ENCODE results near the gene HELT. TPM values are rescaled to one million over a fixed set of nuclear protein-coding genes. Genes with fewer than 3 reads are reported as not detected.

Gene HELT, protein sequence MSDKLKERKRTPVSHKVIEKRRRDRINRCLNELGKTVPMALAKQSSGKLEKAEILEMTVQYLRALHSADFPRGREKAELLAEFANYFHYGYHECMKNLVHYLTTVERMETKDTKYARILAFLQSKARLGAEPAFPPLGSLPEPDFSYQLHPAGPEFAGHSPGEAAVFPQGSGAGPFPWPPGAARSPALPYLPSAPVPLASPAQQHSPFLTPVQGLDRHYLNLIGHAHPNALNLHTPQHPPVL
- 0.28 TPM in 1 of 3 replicates, not detected in the others for total RNA-seq (2021)
- Bru-seq, nascent RNA, result not detected
- long read RNA-seq, experiment 1, result 0 reads
- long read RNA-seq, experiment 2, result 0 reads
- long read RNA-seq, experiment 3, result 0 reads

DNA sequence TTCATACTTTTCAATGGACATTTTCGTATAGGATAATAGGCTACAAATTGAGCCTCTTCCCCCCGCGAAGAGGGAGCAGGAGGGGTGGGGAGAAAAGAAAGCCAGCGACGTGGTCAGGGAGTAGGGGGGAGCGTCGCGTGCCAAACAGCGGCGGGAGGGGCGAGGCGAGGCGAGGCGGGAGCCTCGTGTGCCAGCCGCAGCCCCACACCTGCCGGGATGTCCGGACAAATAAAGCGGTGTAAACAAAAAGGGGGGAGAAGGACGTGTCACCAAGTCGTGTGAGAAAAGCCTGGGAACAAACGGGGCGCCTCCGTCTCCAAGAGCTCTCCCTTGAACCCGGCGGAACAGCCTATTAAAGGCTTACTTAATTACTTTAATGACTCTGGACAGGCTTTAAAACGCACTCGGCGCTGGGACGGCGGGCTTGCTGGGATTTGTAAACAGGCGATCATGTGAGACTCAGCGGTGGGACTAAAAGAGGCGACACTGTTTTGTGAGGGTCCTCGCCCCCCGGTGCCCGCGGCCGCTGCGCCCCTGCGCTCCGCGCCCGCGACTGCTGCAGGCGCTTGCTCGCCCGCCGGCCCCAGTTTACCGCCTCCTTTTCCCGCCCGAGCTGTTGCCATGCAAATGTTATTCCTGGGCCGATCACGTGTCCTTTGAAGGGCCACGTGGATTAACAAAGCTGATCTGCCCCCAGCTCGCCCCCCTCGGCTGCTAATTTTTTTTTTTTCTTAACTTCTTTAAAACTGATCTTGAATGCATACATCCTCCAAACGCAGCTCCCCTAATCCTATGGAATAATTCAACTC lies at the start of gene HELT:
Gene HELT, plus strand, starts transcription at position 527 of the 809 bp plus-strand sequence. CDS start 439 bp downstream, outside the sequence.
- peak within 1 kb of the TSS; percentile 81 for H3K4me3 Mint-ChIP-seq
- DNase-seq (ENCODE audit: low spot score) (peak; percentile 56), ATAC-seq (no peak)
- H3K27me3 Mint-ChIP-seq (ENCODE audit: low read depth), result peaks cover 100% of the 10 kb centered on the region
- no peaks in the 10 kb centered on the region for H3K36me3 Mint-ChIP-seq
- H3K9me3 Mint-ChIP-seq, result no peaks in the 10 kb centered on the region
- CTCF ChIA-PET, result interaction anchor here (1.0 to 3.4 kb wide), 10 partner anchors 11 to 284 kb away, joined by 3 to 36 read pairs (median 5); partner anchors contain the start of genes CENPU and SLC25A4
- peaks cover 58% of the 10 kb centered on the region for H3K4me1 Mint-ChIP-seq
- no peak within 1 kb of the TSS for H3K27ac Mint-ChIP-seq
- POLR2A ChIA-PET, result interaction anchor here (0.7 to 1.8 kb wide), 5 partner anchors 23 to 513 kb away, joined by 3 to 8 read pairs (median 4); partner anchors contain the start of genes CENPU and SLC25A4
- peak; percentile 61; the same call in 1 of the 2 replicates for TF ChIP-seq FOXP1 (CRISPR knock-in tag; IDR thresholded peaks at IDR 0.05; ENCODE audit: borderline replicate concordance)
- no peak for TF ChIP-seq SMAD3 (CRISPR knock-in tag; IDR thresholded peaks at IDR 0.05; ENCODE audit: borderline replicate concordance)
- no peak for TF ChIP-seq ESRRA (CRISPR knock-in tag; IDR thresholded peaks at IDR 0.05; ENCODE audit: borderline replicate concordance)
- no peak for TF ChIP-seq CREM (CRISPR knock-in tag; IDR thresholded peaks at IDR 0.05)
- TF ChIP-seq ZNF317 (CRISPR knock-in tag; IDR thresholded peaks at IDR 0.05; ENCODE audit: borderline replicate concordance, low read depth), result no peak
- TF ChIP-seq, protein P1, sequence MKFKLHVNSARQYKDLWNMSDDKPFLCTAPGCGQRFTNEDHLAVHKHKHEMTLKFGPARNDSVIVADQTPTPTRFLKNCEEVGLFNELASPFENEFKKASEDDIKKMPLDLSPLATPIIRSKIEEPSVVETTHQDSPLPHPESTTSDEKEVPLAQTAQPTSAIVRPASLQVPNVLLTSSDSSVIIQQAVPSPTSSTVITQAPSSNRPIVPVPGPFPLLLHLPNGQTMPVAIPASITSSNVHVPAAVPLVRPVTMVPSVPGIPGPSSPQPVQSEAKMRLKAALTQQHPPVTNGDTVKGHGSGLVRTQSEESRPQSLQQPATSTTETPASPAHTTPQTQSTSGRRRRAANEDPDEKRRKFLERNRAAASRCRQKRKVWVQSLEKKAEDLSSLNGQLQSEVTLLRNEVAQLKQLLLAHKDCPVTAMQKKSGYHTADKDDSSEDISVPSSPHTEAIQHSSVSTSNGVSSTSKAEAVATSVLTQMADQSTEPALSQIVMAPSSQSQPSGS (CRISPR knock-in tag; IDR thresholded peaks at IDR 0.05; ENCODE audit: borderline replicate concordance, low read depth), result 0 out of 2 replicates have a peak, but pooled peaks have one; percentile 26
- TF ChIP-seq, protein P2, sequence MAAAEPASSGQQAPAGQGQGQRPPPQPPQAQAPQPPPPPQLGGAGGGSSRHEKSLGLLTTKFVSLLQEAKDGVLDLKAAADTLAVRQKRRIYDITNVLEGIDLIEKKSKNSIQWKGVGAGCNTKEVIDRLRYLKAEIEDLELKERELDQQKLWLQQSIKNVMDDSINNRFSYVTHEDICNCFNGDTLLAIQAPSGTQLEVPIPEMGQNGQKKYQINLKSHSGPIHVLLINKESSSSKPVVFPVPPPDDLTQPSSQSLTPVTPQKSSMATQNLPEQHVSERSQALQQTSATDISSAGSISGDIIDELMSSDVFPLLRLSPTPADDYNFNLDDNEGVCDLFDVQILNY (CRISPR knock-in tag; IDR thresholded peaks at IDR 0.05), result peak; percentile 88
- TF ChIP-seq, protein P3, sequence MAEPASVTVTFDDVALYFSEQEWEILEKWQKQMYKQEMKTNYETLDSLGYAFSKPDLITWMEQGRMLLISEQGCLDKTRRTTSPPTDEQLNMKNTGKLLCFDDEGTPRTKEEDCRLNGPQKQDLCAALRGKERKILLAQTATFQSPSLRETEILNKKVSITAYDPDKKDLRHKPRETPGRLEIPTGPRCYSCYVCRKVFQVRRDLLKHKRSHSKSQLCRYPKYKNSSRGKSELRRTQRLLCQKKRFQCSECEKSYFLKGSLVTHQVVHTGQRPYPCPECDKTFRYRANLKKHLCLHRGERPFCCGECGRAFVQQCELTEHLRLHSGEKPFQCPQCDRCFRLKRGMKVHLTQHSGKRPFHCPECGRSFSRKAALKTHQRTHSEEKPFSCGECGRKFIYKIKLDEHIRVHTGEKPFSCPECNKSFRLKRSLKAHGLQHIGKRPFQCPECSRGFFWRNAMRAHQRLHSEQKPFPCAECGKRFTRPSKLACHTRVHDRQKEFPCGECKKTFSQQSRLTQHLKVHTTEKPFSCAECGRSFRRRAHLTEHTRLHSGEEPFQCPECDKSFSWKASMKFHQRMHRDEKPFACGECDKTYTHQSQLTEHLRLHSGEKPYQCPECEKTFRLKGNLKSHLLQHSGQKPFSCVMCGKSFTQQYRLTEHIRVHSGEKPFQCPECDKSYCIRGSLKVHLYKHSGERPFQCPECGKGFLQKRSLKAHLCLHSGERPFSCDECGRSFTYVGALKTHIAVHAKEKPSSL (CRISPR knock-in tag; conservative IDR thresholded peaks at IDR 0.05), result no peak
- TF ChIP-seq NR3C1 (CRISPR knock-in tag; conservative IDR thresholded peaks at IDR 0.05; ENCODE audit: low read depth), result no peak
- TF ChIP-seq MYBL2 (CRISPR knock-in tag; IDR thresholded peaks at IDR 0.05), result 0 out of 2 replicates have a peak, but pooled peaks have one; percentile 52
- no peak for TF ChIP-seq ZNF396 (CRISPR knock-in tag; IDR thresholded peaks at IDR 0.05; ENCODE audit: borderline replicate concordance)
- no peak for TF ChIP-seq ZNF138 (CRISPR knock-in tag; conservative IDR thresholded peaks at IDR 0.05)
- no peak for TF ChIP-seq ZNF263 (CRISPR knock-in tag; IDR thresholded peaks at IDR 0.05; ENCODE audit: low read depth)
- peak; percentile 66; the same call in 1 of the 2 replicates for TF ChIP-seq FOXK1 (CRISPR knock-in tag; IDR thresholded peaks at IDR 0.05)
- no peak for TF ChIP-seq RELA (CRISPR knock-in tag; IDR thresholded peaks at IDR 0.05; ENCODE audit: borderline replicate concordance)
- no peak for TF ChIP-seq CREB1 (CRISPR knock-in tag; IDR thresholded peaks at IDR 0.05)
- TF ChIP-seq, protein P4, sequence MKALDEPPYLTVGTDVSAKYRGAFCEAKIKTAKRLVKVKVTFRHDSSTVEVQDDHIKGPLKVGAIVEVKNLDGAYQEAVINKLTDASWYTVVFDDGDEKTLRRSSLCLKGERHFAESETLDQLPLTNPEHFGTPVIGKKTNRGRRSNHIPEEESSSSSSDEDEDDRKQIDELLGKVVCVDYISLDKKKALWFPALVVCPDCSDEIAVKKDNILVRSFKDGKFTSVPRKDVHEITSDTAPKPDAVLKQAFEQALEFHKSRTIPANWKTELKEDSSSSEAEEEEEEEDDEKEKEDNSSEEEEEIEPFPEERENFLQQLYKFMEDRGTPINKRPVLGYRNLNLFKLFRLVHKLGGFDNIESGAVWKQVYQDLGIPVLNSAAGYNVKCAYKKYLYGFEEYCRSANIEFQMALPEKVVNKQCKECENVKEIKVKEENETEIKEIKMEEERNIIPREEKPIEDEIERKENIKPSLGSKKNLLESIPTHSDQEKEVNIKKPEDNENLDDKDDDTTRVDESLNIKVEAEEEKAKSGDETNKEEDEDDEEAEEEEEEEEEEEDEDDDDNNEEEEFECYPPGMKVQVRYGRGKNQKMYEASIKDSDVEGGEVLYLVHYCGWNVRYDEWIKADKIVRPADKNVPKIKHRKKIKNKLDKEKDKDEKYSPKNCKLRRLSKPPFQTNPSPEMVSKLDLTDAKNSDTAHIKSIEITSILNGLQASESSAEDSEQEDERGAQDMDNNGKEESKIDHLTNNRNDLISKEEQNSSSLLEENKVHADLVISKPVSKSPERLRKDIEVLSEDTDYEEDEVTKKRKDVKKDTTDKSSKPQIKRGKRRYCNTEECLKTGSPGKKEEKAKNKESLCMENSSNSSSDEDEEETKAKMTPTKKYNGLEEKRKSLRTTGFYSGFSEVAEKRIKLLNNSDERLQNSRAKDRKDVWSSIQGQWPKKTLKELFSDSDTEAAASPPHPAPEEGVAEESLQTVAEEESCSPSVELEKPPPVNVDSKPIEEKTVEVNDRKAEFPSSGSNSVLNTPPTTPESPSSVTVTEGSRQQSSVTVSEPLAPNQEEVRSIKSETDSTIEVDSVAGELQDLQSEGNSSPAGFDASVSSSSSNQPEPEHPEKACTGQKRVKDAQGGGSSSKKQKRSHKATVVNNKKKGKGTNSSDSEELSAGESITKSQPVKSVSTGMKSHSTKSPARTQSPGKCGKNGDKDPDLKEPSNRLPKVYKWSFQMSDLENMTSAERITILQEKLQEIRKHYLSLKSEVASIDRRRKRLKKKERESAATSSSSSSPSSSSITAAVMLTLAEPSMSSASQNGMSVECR (CRISPR knock-in tag; IDR thresholded peaks at IDR 0.05; ENCODE audit: borderline replicate concordance), result peak; percentile 64
- TF ChIP-seq JUN (CRISPR knock-in tag; IDR thresholded peaks at IDR 0.05), result 0 out of 2 replicates have a peak, but pooled peaks have one; percentile 20
- no peak for TF ChIP-seq GRHL2 (CRISPR knock-in tag; IDR thresholded peaks at IDR 0.05; ENCODE audit: insufficient replicate concordance, severe bottlenecking)
- no peak for TF ChIP-seq MXD4 (CRISPR knock-in tag; IDR thresholded peaks at IDR 0.05; ENCODE audit: borderline replicate concordance)
- TF ChIP-seq PRRX2 (CRISPR knock-in tag; IDR thresholded peaks at IDR 0.05), result no peak
- TF ChIP-seq ZBTB43 (CRISPR knock-in tag; IDR thresholded peaks at IDR 0.05), result peak; percentile 66; the same call in 1 of the 2 replicates
- TF ChIP-seq, protein P5, sequence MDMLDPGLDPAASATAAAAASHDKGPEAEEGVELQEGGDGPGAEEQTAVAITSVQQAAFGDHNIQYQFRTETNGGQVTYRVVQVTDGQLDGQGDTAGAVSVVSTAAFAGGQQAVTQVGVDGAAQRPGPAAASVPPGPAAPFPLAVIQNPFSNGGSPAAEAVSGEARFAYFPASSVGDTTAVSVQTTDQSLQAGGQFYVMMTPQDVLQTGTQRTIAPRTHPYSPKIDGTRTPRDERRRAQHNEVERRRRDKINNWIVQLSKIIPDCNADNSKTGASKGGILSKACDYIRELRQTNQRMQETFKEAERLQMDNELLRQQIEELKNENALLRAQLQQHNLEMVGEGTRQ (CRISPR knock-in tag; IDR thresholded peaks at IDR 0.05), result peak; percentile 89
- 0 out of 2 replicates have a peak, but pooled peaks have one; percentile 15 for TF ChIP-seq SP1 (CRISPR knock-in tag; conservative IDR thresholded peaks at IDR 0.05)
